ENCODE data around the gene NLRC5. TPM values are rescaled to one million over a fixed set of nuclear protein-coding genes. Genes with fewer than 3 reads are reported as not detected.
"Not testable (repeated sequence)": the region's sequence is repeated elsewhere in the genome, so short reads cannot be mapped to it uniquely, and the experiment has no call there.

NLRC5 gene
- total RNA-seq, 1 donor from 2014 or later = 114 TPM

DNA sequence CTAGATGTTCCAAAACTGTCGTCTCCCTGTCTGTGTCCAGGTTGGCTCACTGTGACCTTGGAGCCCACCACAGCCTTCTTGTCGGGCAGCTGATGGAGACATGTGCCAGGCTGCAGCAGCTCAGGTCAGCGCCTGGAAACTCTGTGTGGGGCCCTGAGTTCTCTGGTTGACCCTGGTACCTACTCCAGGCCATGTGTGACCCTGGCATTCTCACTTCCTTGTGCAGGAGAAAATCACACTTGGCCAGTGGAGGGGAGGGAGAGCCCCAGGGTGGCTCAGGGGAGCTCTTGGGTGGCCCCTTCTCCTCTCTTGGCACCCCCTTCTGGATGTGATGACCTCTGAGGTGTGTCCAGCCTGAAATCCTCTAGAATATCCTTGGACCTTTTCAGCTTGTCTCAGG, 78.0 kb downstream of the NLRC5 start:
- Histone ChIP-seq H3K4me3 (no peak overlapping the region), H3K9me3 (no peaks in the 10 kb centered on the region), H3K4me1 (no peaks in the 10 kb centered on the region), H3K36me3 (no peaks in the 10 kb centered on the region), H3K27me3 (no peaks in the 10 kb centered on the region), H3K27ac (no peak overlapping the region)
- TF ChIP-seq, protein P1, sequence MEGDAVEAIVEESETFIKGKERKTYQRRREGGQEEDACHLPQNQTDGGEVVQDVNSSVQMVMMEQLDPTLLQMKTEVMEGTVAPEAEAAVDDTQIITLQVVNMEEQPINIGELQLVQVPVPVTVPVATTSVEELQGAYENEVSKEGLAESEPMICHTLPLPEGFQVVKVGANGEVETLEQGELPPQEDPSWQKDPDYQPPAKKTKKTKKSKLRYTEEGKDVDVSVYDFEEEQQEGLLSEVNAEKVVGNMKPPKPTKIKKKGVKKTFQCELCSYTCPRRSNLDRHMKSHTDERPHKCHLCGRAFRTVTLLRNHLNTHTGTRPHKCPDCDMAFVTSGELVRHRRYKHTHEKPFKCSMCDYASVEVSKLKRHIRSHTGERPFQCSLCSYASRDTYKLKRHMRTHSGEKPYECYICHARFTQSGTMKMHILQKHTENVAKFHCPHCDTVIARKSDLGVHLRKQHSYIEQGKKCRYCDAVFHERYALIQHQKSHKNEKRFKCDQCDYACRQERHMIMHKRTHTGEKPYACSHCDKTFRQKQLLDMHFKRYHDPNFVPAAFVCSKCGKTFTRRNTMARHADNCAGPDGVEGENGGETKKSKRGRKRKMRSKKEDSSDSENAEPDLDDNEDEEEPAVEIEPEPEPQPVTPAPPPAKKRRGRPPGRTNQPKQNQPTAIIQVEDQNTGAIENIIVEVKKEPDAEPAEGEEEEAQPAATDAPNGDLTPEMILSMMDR (IDR thresholded peaks at IDR 0.05) = no peak
- TF ChIP-seq POLR2A (IDR thresholded peaks at IDR 0.05) (no peak), POLR2AphosphoS5 (IDR thresholded peaks at IDR 0.05; ENCODE audit: insufficient read depth in 1 of 2, low read depth in 1 of 2) (no peak)
- intact Hi-C loops (cut with DNase I) = no loop called here
- DNase-seq (ENCODE audit: extremely low spot score in 2 of 2) = no peak

DNA sequence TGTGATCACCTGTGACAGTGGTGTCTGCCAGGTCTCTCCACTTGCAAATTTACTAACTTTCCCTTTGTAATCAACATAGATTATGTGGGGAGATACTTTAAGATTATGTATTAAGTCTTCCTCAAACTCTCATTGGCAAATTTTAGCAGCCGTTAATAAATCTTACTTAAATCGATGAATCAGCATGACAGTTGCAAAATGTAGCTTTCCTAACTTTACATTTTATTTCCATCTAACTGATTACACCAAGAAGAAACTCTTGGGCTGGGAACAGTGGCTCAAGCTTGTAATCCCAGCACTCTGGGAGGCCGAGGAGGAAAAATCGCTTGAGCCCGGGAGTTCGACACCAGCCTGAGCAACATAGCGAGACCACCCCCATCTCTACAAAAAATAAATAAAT, 79.7 kb downstream of the NLRC5 start:
- Histone ChIP-seq H3K27ac (no peak overlapping the region), H3K27me3 (no peaks in the 10 kb centered on the region), H3K36me3 (no peaks in the 10 kb centered on the region), H3K4me3 (no peak overlapping the region), H3K9me3 (no peaks in the 10 kb centered on the region), H3K4me1 (no peaks in the 10 kb centered on the region)
- no peak for DNase-seq (ENCODE audit: extremely low spot score in 2 of 2)
- TF ChIP-seq, protein P1 (IDR thresholded peaks at IDR 0.05) = no peak
- TF ChIP-seq POLR2A (IDR thresholded peaks at IDR 0.05) (no peak), POLR2AphosphoS5 (IDR thresholded peaks at IDR 0.05; ENCODE audit: insufficient read depth in 1 of 2, low read depth in 1 of 2) (no peak)
- intact Hi-C loops (cut with DNase I) = no loop called here

DNA sequence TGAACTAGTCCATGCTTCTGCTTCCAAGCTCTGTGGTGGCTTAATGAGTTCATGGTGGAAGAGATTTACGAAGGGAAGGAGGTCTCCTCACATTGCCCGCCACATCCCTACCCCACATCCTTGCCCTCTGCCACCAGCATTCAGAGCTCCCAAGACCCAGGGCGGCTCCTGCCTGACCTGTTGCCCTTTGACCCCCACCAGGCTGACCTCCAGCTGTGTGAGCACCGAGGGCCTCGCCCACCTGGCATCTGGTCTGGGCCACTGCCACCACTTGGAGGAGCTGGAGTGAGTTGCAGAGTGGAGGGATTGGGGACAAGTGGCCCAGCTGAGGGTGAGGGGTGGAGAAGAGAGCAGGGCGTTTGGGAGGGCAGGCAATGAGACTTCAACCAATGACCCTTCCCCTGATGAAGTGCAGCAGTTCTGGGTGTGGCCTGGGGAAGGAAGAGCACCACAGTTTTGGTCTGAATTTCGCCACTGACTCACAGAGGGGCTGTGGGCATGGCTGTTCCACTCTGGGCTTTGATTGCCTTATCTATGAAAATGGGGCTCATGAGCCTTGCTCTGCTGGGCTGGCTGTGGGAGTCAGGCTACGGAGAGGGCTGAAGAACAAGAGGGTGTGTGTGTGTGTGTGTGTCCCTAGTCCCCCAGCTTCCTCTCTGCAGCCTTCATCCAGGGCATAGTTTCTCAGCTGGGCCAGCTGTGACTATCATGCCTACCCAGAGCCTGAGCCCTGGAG, 80.4 kb downstream of the NLRC5 start:
- Histone ChIP-seq H3K4me3 (no peak overlapping the region), H3K9me3 (no peaks in the 10 kb centered on the region), H3K27me3 (no peaks in the 10 kb centered on the region), H3K27ac (no peak overlapping the region), H3K36me3 (no peaks in the 10 kb centered on the region), H3K4me1 (no peaks in the 10 kb centered on the region)
- intact Hi-C loops (cut with DNase I) = no loop called here
- no peak for DNase-seq (ENCODE audit: extremely low spot score in 2 of 2)
- no peak for TF ChIP-seq POLR2AphosphoS5 (IDR thresholded peaks at IDR 0.05; ENCODE audit: insufficient read depth in 1 of 2, low read depth in 1 of 2)
- TF ChIP-seq, protein P1 (IDR thresholded peaks at IDR 0.05) = no peak

GRCh38 chr16:57070424-57070823, 81.1 kb downstream of the NLRC5 start:
- Histone ChIP-seq H3K4me1 (no peaks in the 10 kb centered on the region), H3K9me3 (no peaks in the 10 kb centered on the region), H3K27me3 (no peaks in the 10 kb centered on the region), H3K4me3 (no peak overlapping the region), H3K36me3 (no peaks in the 10 kb centered on the region), H3K27ac (no peak overlapping the region)
- no peak for DNase-seq (ENCODE audit: extremely low spot score in 2 of 2)
- intact Hi-C loops (cut with DNase I) = no loop called here
- TF ChIP-seq, protein P1 (IDR thresholded peaks at IDR 0.05) = no peak
- TF ChIP-seq POLR2A (IDR thresholded peaks at IDR 0.05) (no peak), POLR2AphosphoS5 (IDR thresholded peaks at IDR 0.05; ENCODE audit: insufficient read depth in 1 of 2, low read depth in 1 of 2) (no peak)

DNA sequence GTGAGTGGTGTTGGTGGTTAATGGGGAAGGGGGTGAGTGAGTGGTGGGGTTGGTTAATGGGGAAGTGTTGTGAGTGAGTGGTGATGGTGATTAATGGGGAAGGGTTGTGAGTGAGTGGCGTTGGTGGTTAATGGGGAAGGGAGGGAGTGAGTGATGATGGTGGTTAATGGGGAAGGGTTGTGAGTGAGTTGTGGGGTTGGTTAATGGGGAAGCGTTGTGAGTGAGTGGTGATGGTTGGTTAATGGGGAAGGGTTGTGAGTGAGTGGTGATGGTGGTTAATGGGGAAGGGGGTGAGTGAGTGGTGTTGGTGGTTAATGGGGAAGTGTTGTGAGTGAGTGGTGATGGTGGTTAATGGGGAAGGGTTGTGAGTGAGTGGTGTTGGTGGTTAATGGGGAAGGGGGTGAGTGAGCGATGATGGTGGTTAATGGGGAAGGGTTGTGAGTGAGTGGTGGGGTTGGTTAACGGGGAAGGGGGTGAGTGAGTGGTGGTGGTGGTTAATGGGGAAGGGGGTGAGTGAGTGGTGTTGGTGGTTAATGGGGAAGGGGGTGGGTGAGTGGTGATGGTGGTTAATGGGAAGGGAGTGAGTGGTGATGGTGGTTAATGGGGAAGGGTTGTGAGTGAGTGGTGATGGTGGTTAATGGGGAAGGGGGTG, 81.8 kb downstream of the NLRC5 start:
- H3K4me3 ChIP-seq; H3K27ac ChIP-seq; DNase-seq (ENCODE audit: extremely low spot score in 2 of 2); H3K27me3 ChIP-seq; intact Hi-C loops (cut with DNase I); H3K4me1 ChIP-seq; H3K36me3 ChIP-seq; H3K9me3 ChIP-seq: not testable (repeated sequence)

Data from vagina (tissue), 2 donors.